IMR-90 (cell line): ENCODE measurements around the gene WWC2. TPM values are rescaled to one million over a fixed set of nuclear protein-coding genes. Genes with fewer than 3 reads are reported as not detected.
A peak's percentile ranks its signal among the peaks of the same experiment; 100 is the strongest.

Source experiments
- ATAC-seq: fragments of 200-7000 bp; cut with Tn5 transposase; 2 replicates; pipeline ENCODE4 v1.9.1; 2020; ENCODE audit warnings: low read depth, mild to moderate bottlenecking, moderate library complexity
- BruUV-seq: library from RNA; stranded (reverse); fragments of 400-500 nt; replicated peaks from 2 replicates; lab custom pipeline; 2021; lab: Mats Ljungman, UMichigan
- CTCF ChIA-PET: fragments of 300-600 bp; formaldehyde crosslinking; extraction: SDS; loops from one replicate; lab custom pipeline; 2021; ENCODE audit warnings: antibody characterized with exemption; lab: Yijun Ruan, JAX
- POLR2A ChIA-PET: fragments of 300-600 bp; sonication (Branson Sonifier 250); formaldehyde crosslinking; loops from one replicate; lab custom pipeline; 2022; ENCODE audit warnings: antibody characterized with exemption; ENCODE audit not compliant: unreplicated experiment; lab: Charles Lee
- DNase-seq: peaks from one replicate; pipeline ENCODE4 v3.0.0; 2013
- H2AFZ ChIP-seq: replicated peaks from 2 replicates; pipeline ENCODE3; 2013; ENCODE audit warnings: low read length, mild to moderate bottlenecking; ENCODE audit not compliant: poor library complexity
- H2AK5ac ChIP-seq: 2 replicates; pipeline ENCODE4 v1.6.1; 2013; ENCODE audit warnings: low read depth, low read length, inconsistent platforms
- H2AK9ac ChIP-seq: replicated peaks from 2 replicates; pipeline ENCODE3; 2013; ENCODE audit warnings: mild to moderate bottlenecking, low read depth, low read length, moderate library complexity; ENCODE audit not compliant: poor library complexity
- H2BK120ac ChIP-seq: 2 replicates; pipeline ENCODE4 v1.6.1; 2013; ENCODE audit warnings: low read depth, low read length, inconsistent platforms
- H2BK15ac ChIP-seq: 3 replicates; pipeline ENCODE4 v1.6.1; 2013; ENCODE audit warnings: low read depth, low read length, inconsistent platforms
- H2BK20ac ChIP-seq: 2 replicates; pipeline ENCODE4 v1.6.1; 2013; ENCODE audit warnings: low read depth, mild to moderate bottlenecking, inconsistent platforms, low read length, moderate library complexity
- H2BK5ac ChIP-seq: 2 replicates; pipeline ENCODE4 v1.6.1; 2013; ENCODE audit warnings: mild to moderate bottlenecking, low read depth, low read length, inconsistent platforms; ENCODE audit not compliant: poor library complexity, severe bottlenecking
- H3K14ac ChIP-seq: replicated peaks from 2 replicates; pipeline ENCODE4 v1.6.1; 2013; ENCODE audit warnings: low read depth, low read length, inconsistent platforms
- H3K18ac ChIP-seq: 2 replicates; pipeline ENCODE4 v1.6.1; 2013; ENCODE audit warnings: low read depth, low read length, control low read depth
- H3K23ac ChIP-seq: 2 replicates; pipeline ENCODE4 v1.6.1; 2013; ENCODE audit warnings: low read depth, low read length, inconsistent platforms
- H3K27ac ChIP-seq: 2 replicates; pipeline ENCODE4 v1.5.1; 2013; ENCODE audit warnings: mild to moderate bottlenecking, control low read depth, low read length; ENCODE audit not compliant: insufficient read depth
- H3K27me3 ChIP-seq: 2 replicates; pipeline ENCODE4 v1.6.1; 2013; ENCODE audit warnings: low read length; ENCODE audit not compliant: control insufficient read depth, insufficient read depth
- H3K36me3 ChIP-seq: 2 replicates; pipeline ENCODE4 v1.6.1; 2013; ENCODE audit warnings: low read length, mixed read lengths; ENCODE audit not compliant: control insufficient read depth, insufficient read depth
- H3K4ac ChIP-seq: 2 replicates; pipeline ENCODE4 v1.6.1; 2013; ENCODE audit warnings: low read depth, low read length, inconsistent platforms
- H3K4me1 ChIP-seq: 2 replicates; pipeline ENCODE4 v1.6.1; 2013; ENCODE audit warnings: low read length, mixed read lengths; ENCODE audit not compliant: control insufficient read depth, insufficient read depth
- H3K4me2 ChIP-seq: 2 replicates; pipeline ENCODE4 v1.6.1; 2013; ENCODE audit warnings: low read depth, mild to moderate bottlenecking, control low read depth, low read length, moderate library complexity
- H3K4me3 ChIP-seq: 2 replicates; pipeline ENCODE4 v1.5.1; 2013; ENCODE audit warnings: low read depth, mild to moderate bottlenecking, control low read depth, low read length, moderate library complexity; ENCODE audit not compliant: insufficient read depth
- H3K56ac ChIP-seq: 2 replicates; pipeline ENCODE4 v1.6.1; 2013; ENCODE audit warnings: low read length, inconsistent platforms; ENCODE audit not compliant: insufficient read depth; ENCODE audit errors: extremely low read depth
- H3K79me1 ChIP-seq, 2 experiments: 2 replicates each; pipeline ENCODE4 v1.6.1; 2013; ENCODE audit warnings: low read length in 2 of 2, inconsistent platforms in 1 of 2, low read depth in 1 of 2
- H3K9ac ChIP-seq: 2 replicates; pipeline ENCODE4 v1.6.1; 2013; ENCODE audit warnings: low read depth, low read length, control low read depth
- H3K9me1 ChIP-seq: 2 replicates; pipeline ENCODE4 v1.6.1; 2013; ENCODE audit warnings: low read length, inconsistent platforms; ENCODE audit not compliant: insufficient read depth
- H3K9me3 ChIP-seq: 2 replicates; pipeline ENCODE4 v1.6.1; 2013; ENCODE audit warnings: low read length; ENCODE audit not compliant: control insufficient read depth, insufficient read depth
- H4K20me1 ChIP-seq: 2 replicates; pipeline ENCODE4 v1.6.1; 2013; ENCODE audit warnings: low read length, inconsistent platforms; ENCODE audit not compliant: insufficient read depth
- H4K5ac ChIP-seq: 2 replicates; pipeline ENCODE4 v1.6.1; 2013; ENCODE audit warnings: mild to moderate bottlenecking, low read depth, low read length, control low read depth
- H4K8ac ChIP-seq, 2 experiments: 2 replicates each; pipeline ENCODE4 v1.6.1; 2013; ENCODE audit warnings: low read depth in 2 of 2, low read length in 2 of 2, control low read depth in 1 of 2, inconsistent platforms in 1 of 2
- H4K91ac ChIP-seq: 2 replicates; pipeline ENCODE4 v1.6.1; 2013; ENCODE audit warnings: low read depth, low read length, inconsistent platforms; ENCODE audit not compliant: insufficient read depth
- CHD1 ChIP-seq: IDR thresholded peaks from 2 replicates; pipeline ENCODE4 v1.6.1; 2012; ENCODE audit warnings: low read depth, low read length, improper control_type of control experiment
- FOS ChIP-seq: fragments of 150-350 bp; IDR thresholded peaks from 2 replicates; pipeline ENCODE4 v1.6.1; 2016; ENCODE audit warnings: low read depth, low read length
- MAFK ChIP-seq: IDR thresholded peaks from 2 replicates; pipeline ENCODE4 v1.6.1; 2012; ENCODE audit warnings: low read depth, low read length, improper control_type of control experiment
- MAZ ChIP-seq: IDR thresholded peaks from 2 replicates; pipeline ENCODE4 v1.6.1; 2012; ENCODE audit warnings: low read depth, mild to moderate bottlenecking, low read length, improper control_type of control experiment, moderate library complexity, borderline replicate concordance
- MXI1 ChIP-seq: IDR thresholded peaks from 2 replicates; pipeline ENCODE4 v1.6.1; 2012; ENCODE audit warnings: low read depth, mild to moderate bottlenecking, low read length, moderate library complexity, borderline replicate concordance
- NFE2L2 ChIP-seq: fragments of 150-350 bp; IDR thresholded peaks from 2 replicates; pipeline ENCODE4 v1.6.1; 2016; ENCODE audit warnings: low read depth, mild to moderate bottlenecking, low read length
- POLR2A ChIP-seq: IDR thresholded peaks from 2 replicates; pipeline ENCODE4 v1.6.1; 2012; ENCODE audit warnings: mild to moderate bottlenecking, low read depth, low read length
- RAD21 ChIP-seq: IDR thresholded peaks from 2 replicates; pipeline ENCODE4 v1.6.1; 2012; ENCODE audit warnings: low read length, improper control_type of control experiment
- RFX5 ChIP-seq: IDR thresholded peaks from 2 replicates; pipeline ENCODE4 v1.8.0; 2012; ENCODE audit warnings: low read depth, mild to moderate bottlenecking, low read length, moderate library complexity
- WGBS, 2 experiments: methylation state at CpG; one replicate each; pipeline versions ENCODE4 v1.1.5 to v1.1.7; 2013; ENCODE audit warnings: missing lambda C conversion rate in 2 of 2; ENCODE audit not compliant: insufficient read length in 1 of 2; ENCODE audit errors: extremely low coverage in 2 of 2; 5-methylcytosine and 5-hydroxymethylcytosine counted together
- dilution Hi-C: fragments of 300-500 bp; cut with HindIII; formaldehyde crosslinking; loops from one replicate; pipeline ENCODE4 v1.14.3; 2018; ENCODE audit warnings: low sequenced_read_pairs; ENCODE audit not compliant: unreplicated experiment
- in situ Hi-C: fragments of 300-500 bp; cut with MboI; formaldehyde crosslinking; loops from 3 replicates; pipeline ENCODE4 v1.14.3; 2019; ENCODE audit warnings: low sequenced_read_pairs, inconsistent platforms, mixed read lengths
- intact Hi-C: fragments of 100-400 bp; cut with micrococcal nuclease; formaldehyde crosslinking; loops from 2 replicates; pipeline ENCODE4 v1.10.0; 2022
- polyA plus RNA-seq, 3 experiments: library from polyadenylated mRNA; depleted of rRNA; stranded (reverse); fragments of >200 nt; gene quantifications; 2 replicates each; pipeline ENCODE4 v1.2.3, GENCODE V29; 2012; ENCODE audit warnings: low replicate concordance in 1 of 3
- total RNA-seq: library from RNA; depleted of rRNA; stranded (reverse); fragments of >200 nt; gene quantifications from 2 replicates; pipeline ENCODE4 v1.2.3, GENCODE V29; 2012
- TF ChIP-seq, protein P1 (sequence below): fragments of 150-350 bp; IDR thresholded peaks from 2 replicates; pipeline ENCODE4 v1.6.1; 2016; ENCODE audit warnings: low read depth, mild to moderate bottlenecking, low read length, moderate library complexity, borderline replicate concordance
- TF ChIP-seq, protein P2 (sequence below): conservative IDR thresholded peaks from 2 replicates; pipeline ENCODE4 v1.5.1; 2012; ENCODE audit warnings: mild to moderate bottlenecking, low read depth, low read length, improper control_type of control experiment

WWC2 gene
- total and polyA plus RNA-seq, 2 of the 4 experiments (the other 2 are of a cell fraction) = 26.6 to 27.4 TPM

DNA sequence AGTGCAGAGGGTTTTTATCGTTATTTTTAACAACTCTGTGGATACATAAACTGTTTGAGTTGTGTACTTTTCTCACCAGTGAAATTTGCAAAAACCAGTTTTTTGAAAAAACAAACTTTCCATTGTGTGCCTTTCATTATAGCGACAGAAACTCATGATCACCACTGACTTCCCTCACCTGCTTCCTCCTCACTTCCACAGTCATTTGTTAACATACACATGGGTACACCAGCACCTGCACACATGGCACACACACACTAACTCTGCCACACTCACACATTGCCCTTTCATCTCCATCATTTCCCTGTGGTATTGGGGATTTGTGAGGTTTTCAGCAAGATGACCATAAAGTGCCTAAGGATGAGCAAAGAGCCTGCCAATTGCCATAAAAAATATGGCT is 200.4 kb downstream of the WWC2 start:
- no peak overlapping the region for H3K4ac ChIP-seq
- no peak for TF ChIP-seq FOS
- no peak for TF ChIP-seq MAZ
- no peak for TF ChIP-seq RAD21
- TF ChIP-seq, protein P1, sequence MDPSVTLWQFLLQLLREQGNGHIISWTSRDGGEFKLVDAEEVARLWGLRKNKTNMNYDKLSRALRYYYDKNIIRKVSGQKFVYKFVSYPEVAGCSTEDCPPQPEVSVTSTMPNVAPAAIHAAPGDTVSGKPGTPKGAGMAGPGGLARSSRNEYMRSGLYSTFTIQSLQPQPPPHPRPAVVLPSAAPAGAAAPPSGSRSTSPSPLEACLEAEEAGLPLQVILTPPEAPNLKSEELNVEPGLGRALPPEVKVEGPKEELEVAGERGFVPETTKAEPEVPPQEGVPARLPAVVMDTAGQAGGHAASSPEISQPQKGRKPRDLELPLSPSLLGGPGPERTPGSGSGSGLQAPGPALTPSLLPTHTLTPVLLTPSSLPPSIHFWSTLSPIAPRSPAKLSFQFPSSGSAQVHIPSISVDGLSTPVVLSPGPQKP = no peak
- TF ChIP-seq, protein P2, sequence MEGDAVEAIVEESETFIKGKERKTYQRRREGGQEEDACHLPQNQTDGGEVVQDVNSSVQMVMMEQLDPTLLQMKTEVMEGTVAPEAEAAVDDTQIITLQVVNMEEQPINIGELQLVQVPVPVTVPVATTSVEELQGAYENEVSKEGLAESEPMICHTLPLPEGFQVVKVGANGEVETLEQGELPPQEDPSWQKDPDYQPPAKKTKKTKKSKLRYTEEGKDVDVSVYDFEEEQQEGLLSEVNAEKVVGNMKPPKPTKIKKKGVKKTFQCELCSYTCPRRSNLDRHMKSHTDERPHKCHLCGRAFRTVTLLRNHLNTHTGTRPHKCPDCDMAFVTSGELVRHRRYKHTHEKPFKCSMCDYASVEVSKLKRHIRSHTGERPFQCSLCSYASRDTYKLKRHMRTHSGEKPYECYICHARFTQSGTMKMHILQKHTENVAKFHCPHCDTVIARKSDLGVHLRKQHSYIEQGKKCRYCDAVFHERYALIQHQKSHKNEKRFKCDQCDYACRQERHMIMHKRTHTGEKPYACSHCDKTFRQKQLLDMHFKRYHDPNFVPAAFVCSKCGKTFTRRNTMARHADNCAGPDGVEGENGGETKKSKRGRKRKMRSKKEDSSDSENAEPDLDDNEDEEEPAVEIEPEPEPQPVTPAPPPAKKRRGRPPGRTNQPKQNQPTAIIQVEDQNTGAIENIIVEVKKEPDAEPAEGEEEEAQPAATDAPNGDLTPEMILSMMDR = no peak
- TF ChIP-seq CHD1 = no peak
- TF ChIP-seq RFX5 = no peak
- no peak for TF ChIP-seq MXI1
- TF ChIP-seq MAFK = no peak
- TF ChIP-seq POLR2A = no peak
- no peak for TF ChIP-seq NFE2L2
- CTCF ChIA-PET = interaction anchor here (1.2 kb wide), 1 partner anchor 80 kb away, joined by 3 read pairs; no protein-coding TSS in a partner anchor
- no peak for DNase-seq
- no peak overlapping the region for H2BK20ac ChIP-seq
- no CpG with 5 or more reads among the region's 2 CpGs for WGBS, 2 experiments
- no peaks in the 10 kb centered on the region for H4K20me1 ChIP-seq
- 0 out of 2 replicates have a peak overlapping the region, but pooled peaks have one; percentile 17 for H3K14ac ChIP-seq
- no peak overlapping the region for H3K23ac ChIP-seq
- no peaks in the 10 kb centered on the region for H3K9me3 ChIP-seq
- peaks cover 11% of the 10 kb centered on the region for H3K9me1 ChIP-seq
- 0 out of 4 replicates have a peak, but pooled peaks cover 0 to 4% of the 10 kb centered on the region in 2 experiments for H3K79me1 ChIP-seq
- H3K36me3 ChIP-seq = peaks cover 33% of the 10 kb centered on the region
- H3K27ac ChIP-seq = no peak overlapping the region
- H3K9ac ChIP-seq = no peak overlapping the region
- intact Hi-C loops = no loop called here
- H3K56ac ChIP-seq = no peak overlapping the region
- in situ Hi-C loops = no loop called here
- no peak overlapping the region for H2BK15ac ChIP-seq
- no peak overlapping the region for H4K5ac ChIP-seq
- no peak overlapping the region for H2AK9ac ChIP-seq
- H4K91ac ChIP-seq = no peak overlapping the region
- H3K27me3 ChIP-seq = no peaks in the 10 kb centered on the region
- H2AFZ ChIP-seq = no peak overlapping the region
- peaks cover 4% of the 10 kb centered on the region; the same call in 1 of the 2 replicates for H3K4me1 ChIP-seq
- no peak for ATAC-seq
- no peak overlapping the region for H3K4me3 ChIP-seq
- no TSS peak for BruUV-seq
- H3K4me2 ChIP-seq = no peak overlapping the region
- dilution Hi-C loops = no loop called here
- POLR2A ChIA-PET = no interaction called here
- no peak overlapping the region for H2BK120ac ChIP-seq
- no peak overlapping the region for H3K18ac ChIP-seq
- H2BK5ac ChIP-seq = no peak overlapping the region
- H4K8ac ChIP-seq = no peak overlapping the region
- no peak overlapping the region for H2AK5ac ChIP-seq
